ENCODE data around the gene IL6R. TPM values are rescaled to one million over a fixed set of nuclear protein-coding genes. Genes with fewer than 3 reads are reported as not detected.

IL6R gene
- total and polyA plus RNA-seq, 2 of the 4 experiments (the other 2 are of a cell fraction) = 5.3 to 9.5 TPM

- H4K5ac ChIP-seq (ENCODE audit: low read depth, low read length) = no peak overlapping the region
- H2BK15ac ChIP-seq (ENCODE audit: low read depth, low read length) = no peak overlapping the region; the same call in 2 of the 3 replicates
- peak overlapping the region; percentile 11; the same call in 1 of the 2 replicates for H2BK20ac ChIP-seq (ENCODE audit: low read depth, low read length)
- peaks cover 23% of the 10 kb centered on the region for H3K9me1 ChIP-seq (ENCODE audit: insufficient read depth, low read length)
- in situ Hi-C loops (cut with MboI; ENCODE audit: low sequenced_read_pairs) (no loop called here), intact Hi-C loops (cut with micrococcal nuclease) (loop anchor here (1.0 kb wide), 2 partner anchors 15 to 23 kb away; no protein-coding TSS in a partner anchor), dilution Hi-C loops (cut with HindIII; ENCODE audit: low sequenced_read_pairs, unreplicated experiment) (no loop called here)
- ATAC-seq (ENCODE audit: low read depth) (peak; percentile 85), DNase-seq (peak; percentile 99)
- H2AK5ac ChIP-seq (ENCODE audit: low read depth, low read length) = peak overlapping the region; percentile 78
- peak overlapping the region; percentile 35 for H2AFZ ChIP-seq (replicated peaks; ENCODE audit: low read length, poor library complexity)
- H2BK5ac ChIP-seq (ENCODE audit: low read depth, low read length, poor library complexity, severe bottlenecking) = peak overlapping the region; percentile 55
- peaks cover 26% of the 10 kb centered on the region for H3K4me1 ChIP-seq (ENCODE audit: control insufficient read depth, insufficient read depth, low read length)
- H4K20me1 ChIP-seq (ENCODE audit: insufficient read depth, low read length) = peaks cover 42% of the 10 kb centered on the region
- H3K56ac ChIP-seq (ENCODE audit: extremely low read depth, insufficient read depth, low read length) = no peak overlapping the region
- H4K91ac ChIP-seq (ENCODE audit: insufficient read depth, low read depth, low read length) = no peak overlapping the region
- H3K4ac ChIP-seq (ENCODE audit: low read depth, low read length) = peak overlapping the region; percentile 72; the same call in 1 of the 2 replicates
- H3K4me2 ChIP-seq (ENCODE audit: low read depth, low read length) = no peak overlapping the region
- no peak overlapping the region for H3K4me3 ChIP-seq (ENCODE audit: insufficient read depth, low read depth, low read length)
- H3K27ac ChIP-seq (ENCODE audit: insufficient read depth, low read length) = peak overlapping the region; percentile 4; the same call in 1 of the 2 replicates
- no peak overlapping the region for H3K23ac ChIP-seq (ENCODE audit: low read depth, low read length)
- H3K79me1 ChIP-seq (ENCODE audit: low read depth in 1 of 2, low read length in 2 of 2) = peaks cover 3 to 9% of the 10 kb centered on the region in 2 experiments; a peak in 1 of 4 replicates
- H4K8ac ChIP-seq (ENCODE audit: low read depth in 2 of 2, low read length in 2 of 2) = 0 out of 4 replicates have a peak overlapping the region, but pooled peaks of 1 of the 2 experiments have one; percentile 19
- peak overlapping the region; percentile 57 for H2AK9ac ChIP-seq (replicated peaks; ENCODE audit: low read depth, low read length, poor library complexity)
- no TSS peak for BruUV-seq (replicated peaks)
- H3K9me3 ChIP-seq (ENCODE audit: control insufficient read depth, insufficient read depth, low read length) = no peaks in the 10 kb centered on the region
- 0 out of 2 replicates have a peak, but pooled peaks cover 4% of the 10 kb centered on the region for H3K27me3 ChIP-seq (ENCODE audit: control insufficient read depth, insufficient read depth, low read length)
- H3K9ac ChIP-seq (ENCODE audit: low read depth, low read length) = no peak overlapping the region
- H3K18ac ChIP-seq (ENCODE audit: low read depth, low read length) = peak overlapping the region; percentile 12; the same call in 1 of the 2 replicates
- H2BK120ac ChIP-seq (ENCODE audit: low read depth, low read length) = no peak overlapping the region
- no peak overlapping the region for H3K14ac ChIP-seq (replicated peaks; ENCODE audit: low read depth, low read length)
- ChIA-PET POLR2A (ENCODE audit: unreplicated experiment) (no interaction called here), CTCF (no interaction called here)
- H3K36me3 ChIP-seq (ENCODE audit: control insufficient read depth, insufficient read depth, low read length) = peaks cover 41% of the 10 kb centered on the region
- no CpG with 5 or more reads among the region's 10 CpGs for WGBS, 2 experiments (ENCODE audit: extremely low coverage in 2 of 2, insufficient read length in 1 of 2)
- peak; percentile 15; the same call in 1 of the 2 replicates for TF ChIP-seq RAD21 (IDR thresholded peaks at IDR 0.05; ENCODE audit: low read length)
- no peak for TF ChIP-seq SMC3 (IDR thresholded peaks at IDR 0.05; ENCODE audit: low read depth, low read length)
- no peak for TF ChIP-seq MAFK (IDR thresholded peaks at IDR 0.05; ENCODE audit: low read depth, low read length)
- TF ChIP-seq NFE2L2 (IDR thresholded peaks at IDR 0.05; ENCODE audit: low read depth, low read length) = peak; percentile 59; the same call in 1 of the 2 replicates
- no peak for TF ChIP-seq MAZ (IDR thresholded peaks at IDR 0.05; ENCODE audit: borderline replicate concordance, low read depth, low read length)
- TF ChIP-seq BHLHE40 (IDR thresholded peaks at IDR 0.05; ENCODE audit: low read depth, low read length) = peak; percentile 77
- peak; percentile 87 for TF ChIP-seq FOS (IDR thresholded peaks at IDR 0.05; ENCODE audit: low read depth, low read length)
- TF ChIP-seq MXI1 (IDR thresholded peaks at IDR 0.05; ENCODE audit: borderline replicate concordance, low read depth, low read length) = peak; percentile 82; the same call in 1 of the 2 replicates
- no peak for TF ChIP-seq POLR2A (IDR thresholded peaks at IDR 0.05; ENCODE audit: low read depth, low read length)
- TF ChIP-seq RCOR1 (IDR thresholded peaks at IDR 0.05; ENCODE audit: insufficient replicate concordance, low read length) = peak; percentile 91
- peak; percentile 63 for TF ChIP-seq USF2 (IDR thresholded peaks at IDR 0.05; ENCODE audit: low read depth, low read length)
- TF ChIP-seq CTCF (conservative IDR thresholded peaks at IDR 0.05; ENCODE audit: low read depth, low read length) = no peak
- TF ChIP-seq ELK1 (IDR thresholded peaks at IDR 0.05; ENCODE audit: borderline replicate concordance, low read depth, low read length) = no peak
Measured at GRCh38 chr1:154431586-154432373, 26.6 kb downstream of the IL6R start.

All from IMR-90 (cell line).